Skeletal muscle tissue (tissue), 4 donors: ENCODE results near the gene ZNRF3. TPM values are rescaled to one million over a fixed set of nuclear protein-coding genes. Genes with fewer than 3 reads are reported as not detected.

Experiments
- H3K27ac ChIP-seq: one replicate; pipeline ENCODE4 v1.7.0; 2013; ENCODE audit warnings: mild to moderate bottlenecking, low read depth, low read length, inconsistent platforms
- H3K27me3 ChIP-seq, 3 donors: one replicate each; pipeline ENCODE4 v1.7.0; 2013; ENCODE audit warnings: low read length in 3 of 3; ENCODE audit not compliant: control insufficient read depth in 3 of 3, insufficient read depth in 3 of 3
- H3K36me3 ChIP-seq, 3 donors: one replicate each; pipeline ENCODE4 v1.7.0; 2013; ENCODE audit warnings: low read length in 3 of 3; ENCODE audit not compliant: control insufficient read depth in 3 of 3, insufficient read depth in 3 of 3
- H3K4me1 ChIP-seq, 3 donors: one replicate each; pipeline ENCODE4 v1.7.0; 2013; ENCODE audit warnings: low read length in 3 of 3, mild to moderate bottlenecking in 3 of 3; ENCODE audit not compliant: control insufficient read depth in 3 of 3, insufficient read depth in 3 of 3
- H3K4me3 ChIP-seq, 3 donors: one replicate each; pipeline ENCODE4 v1.7.0; 2013; ENCODE audit warnings: low read length in 3 of 3
- H3K9ac ChIP-seq, 3 donors: one replicate each; pipeline ENCODE4 v1.7.0; 2013; ENCODE audit warnings: low read length in 3 of 3, mild to moderate bottlenecking in 3 of 3, moderate library complexity in 2 of 3, low read depth in 1 of 3
- H3K9me3 ChIP-seq, 3 donors: one replicate each; pipeline ENCODE4 v1.7.0; 2013; ENCODE audit warnings: low read length in 3 of 3; ENCODE audit not compliant: control insufficient read depth in 3 of 3
- total RNA-seq: library from RNA; depleted of rRNA; stranded (reverse); fragments of >200 nt; gene quantifications from one replicate; pipeline ENCODE4 v1.2.3, GENCODE V29; 2014
- donor health status: Osteomylitis.

ZNRF3 gene
- total RNA-seq, 1 donor from 2014 or later, result 7.3 TPM

DNA sequence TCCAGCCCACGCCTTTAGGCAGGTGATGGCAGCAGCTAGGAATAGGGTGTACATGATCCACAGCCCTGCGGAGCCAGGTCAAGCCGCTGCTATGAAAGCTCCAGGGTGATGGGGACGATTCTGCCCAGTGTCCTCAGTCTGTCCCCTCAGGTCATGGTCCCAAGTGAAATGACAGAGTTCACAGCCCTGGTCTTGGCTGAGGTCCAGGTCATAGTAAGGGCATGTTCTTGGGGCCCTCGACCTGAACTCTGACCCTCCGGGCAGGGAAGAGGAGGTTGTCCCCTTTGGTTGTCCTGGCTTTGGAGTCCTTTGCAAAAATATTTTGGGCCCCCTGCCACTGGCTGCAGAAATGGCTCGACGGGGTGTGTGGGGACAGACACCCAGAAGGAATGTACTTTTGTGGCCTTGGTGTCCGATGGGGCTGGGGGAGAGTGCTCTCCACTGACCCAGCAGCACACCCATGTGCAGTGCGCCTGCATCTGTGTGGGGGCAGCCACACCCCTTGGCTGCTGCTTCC, 170.9 kb downstream of the ZNRF3 start:
- no peaks in the 10 kb centered on the region for H3K27me3 ChIP-seq
- H3K27ac ChIP-seq, result no peak overlapping the region
- H3K9me3 ChIP-seq, result no peaks in the 10 kb centered on the region
- H3K4me1 ChIP-seq, result peaks cover 18 to 24% (median 23%) of the 10 kb centered on the region in 3 donors
- no peak overlapping the region for H3K4me3 ChIP-seq
- H3K36me3 ChIP-seq, result peaks cover 0 to 10% (median 8%) of the 10 kb centered on the region in 3 donors
- no peak overlapping the region for H3K9ac ChIP-seq

- Histone ChIP-seq H3K9me3 (no peaks in the 10 kb centered on the region), H3K4me3 (peak overlapping the region; percentile 19 to 48 (median 22)), H3K27ac (peak overlapping the region; percentile 21), H3K9ac (peak overlapping the region in 1 of 3 donors; percentile 62), H3K36me3 (peaks cover 0 to 6% (median 0%) of the 10 kb centered on the region in 3 donors), H3K27me3 (no peaks in the 10 kb centered on the region), H3K4me1 (peaks cover 22 to 28% (median 23%) of the 10 kb centered on the region in 3 donors)
These were observed 171.9 kb downstream of the ZNRF3 start for GRCh38 chr22:29055192-29055830.

DNA sequence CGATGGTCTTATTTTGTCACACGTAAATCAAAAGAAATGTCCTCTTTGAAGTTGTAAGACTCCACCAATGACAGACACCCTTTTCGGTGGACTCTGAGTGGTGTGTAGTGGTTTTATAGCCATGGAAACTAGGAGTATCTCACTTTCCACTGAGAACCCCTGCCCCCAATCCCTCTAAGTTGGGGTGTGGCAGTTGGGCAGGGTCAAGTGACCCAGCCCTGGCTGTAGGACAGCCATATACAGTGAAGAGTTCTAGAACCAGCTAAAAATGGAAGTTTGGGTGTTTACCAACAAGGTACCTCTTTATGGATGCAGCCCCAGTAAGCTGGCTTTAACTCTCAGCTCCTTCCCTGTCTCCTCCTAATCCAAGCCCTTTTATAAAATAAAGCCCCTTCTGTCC, 173.1 kb downstream of the ZNRF3 start:
- no peak overlapping the region for H3K27ac ChIP-seq
- H3K4me1 ChIP-seq, result peaks cover 22 to 28% (median 23%) of the 10 kb centered on the region in 3 donors

DNA sequence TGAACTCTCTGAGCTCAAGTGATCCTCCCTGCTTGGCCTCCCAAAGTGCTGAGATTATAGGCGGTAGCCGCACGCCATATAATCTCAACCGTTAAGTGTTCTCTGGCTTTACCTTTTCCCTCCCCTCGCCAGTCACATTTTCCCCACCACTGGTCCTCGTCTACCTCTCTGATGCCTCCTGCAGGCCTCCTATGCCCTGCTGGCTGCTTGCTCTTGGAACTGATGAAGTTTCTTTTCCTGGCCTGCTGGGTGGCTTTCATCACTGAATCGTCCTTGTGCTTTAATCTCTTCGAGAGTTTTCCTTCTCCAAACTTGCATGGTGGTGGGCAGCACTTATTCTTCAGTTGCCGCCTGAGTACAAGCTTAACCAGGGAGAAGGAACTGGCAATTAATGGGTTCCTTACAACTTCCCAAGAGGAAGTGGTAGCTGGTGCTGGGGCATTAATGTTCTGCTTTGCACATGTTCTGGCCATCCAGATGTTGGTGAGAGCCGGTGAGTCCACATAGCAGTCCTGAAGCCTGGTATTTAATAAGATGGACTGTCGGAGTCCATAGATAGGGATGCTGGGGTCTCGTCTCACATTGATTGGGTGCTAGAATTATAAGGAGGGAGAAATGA, 177.0 kb downstream of the ZNRF3 start:
- Histone ChIP-seq H3K9ac (no peak overlapping the region), H3K27me3 (no peaks in the 10 kb centered on the region), H3K36me3 (no peaks in the 10 kb centered on the region), H3K4me1 (peaks cover 28 to 33% (median 30%) of the 10 kb centered on the region in 3 donors), H3K9me3 (no peaks in the 10 kb centered on the region), H3K4me3 (no peak overlapping the region), H3K27ac (no peak overlapping the region)

More for the DNA sequence above, 173.1 kb downstream of the ZNRF3 start:
- Histone ChIP-seq H3K9me3 (no peaks in the 10 kb centered on the region), H3K27me3 (no peaks in the 10 kb centered on the region), H3K4me3 (no peak overlapping the region), H3K9ac (no peak overlapping the region), H3K36me3 (no peaks in the 10 kb centered on the region)

GRCh38 chr22:29060931-29061330, 177.6 kb downstream of the ZNRF3 start:
- Histone ChIP-seq H3K4me1 (peaks cover 27 to 33% (median 32%) of the 10 kb centered on the region in 3 donors), H3K27me3 (no peaks in the 10 kb centered on the region), H3K4me3 (no peak overlapping the region), H3K9ac (no peak overlapping the region), H3K36me3 (no peaks in the 10 kb centered on the region), H3K27ac (no peak overlapping the region), H3K9me3 (no peaks in the 10 kb centered on the region)

DNA sequence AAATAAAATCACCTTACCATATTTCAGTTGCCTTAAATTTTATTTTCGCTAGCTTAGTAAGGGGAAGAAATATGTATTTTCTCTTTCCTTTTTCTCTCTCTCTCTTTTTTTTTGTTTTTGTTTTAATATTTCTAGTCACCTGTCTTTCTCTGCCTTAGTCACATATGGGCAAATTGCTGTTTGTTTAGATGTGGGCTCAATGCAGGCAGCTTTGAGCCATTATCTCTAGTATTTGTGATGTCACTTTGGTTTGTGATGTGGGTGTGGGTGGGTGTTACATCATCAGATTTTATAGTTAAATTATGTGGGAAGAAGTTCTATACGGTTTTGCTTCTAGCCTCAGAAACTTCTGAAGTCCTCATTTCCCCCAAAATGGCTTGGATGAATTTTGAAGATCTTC, 178.4 kb downstream of the ZNRF3 start, which contains the start of gene C22orf31:
C22orf31 (minus strand) TSS at position 59 of the 400 bp plus-strand sequence; CDS start at position 20, 39 bp downstream.
- H3K9ac ChIP-seq, result peak within 1 kb of the TSS in 1 of 3 donors; percentile 45
- H3K36me3 ChIP-seq, result no peaks in the 10 kb centered on the region
- no peak within 1 kb of the TSS for H3K27ac ChIP-seq
- no peak within 1 kb of the TSS for H3K4me3 ChIP-seq
- no peaks in the 10 kb centered on the region for H3K27me3 ChIP-seq
- H3K4me1 ChIP-seq, result peaks cover 27 to 34% (median 30%) of the 10 kb centered on the region in 3 donors
- H3K9me3 ChIP-seq, result no peaks in the 10 kb centered on the region

GRCh38 chr22:29062286-29062821, 179.0 kb downstream of the ZNRF3 start:
- Histone ChIP-seq H3K4me1 (peaks cover 29 to 35% (median 30%) of the 10 kb centered on the region in 3 donors), H3K36me3 (no peaks in the 10 kb centered on the region), H3K9ac (peak overlapping the region in 1 of 3 donors; percentile 45), H3K9me3 (no peaks in the 10 kb centered on the region), H3K27ac (no peak overlapping the region), H3K4me3 (no peak overlapping the region), H3K27me3 (no peaks in the 10 kb centered on the region)

DNA sequence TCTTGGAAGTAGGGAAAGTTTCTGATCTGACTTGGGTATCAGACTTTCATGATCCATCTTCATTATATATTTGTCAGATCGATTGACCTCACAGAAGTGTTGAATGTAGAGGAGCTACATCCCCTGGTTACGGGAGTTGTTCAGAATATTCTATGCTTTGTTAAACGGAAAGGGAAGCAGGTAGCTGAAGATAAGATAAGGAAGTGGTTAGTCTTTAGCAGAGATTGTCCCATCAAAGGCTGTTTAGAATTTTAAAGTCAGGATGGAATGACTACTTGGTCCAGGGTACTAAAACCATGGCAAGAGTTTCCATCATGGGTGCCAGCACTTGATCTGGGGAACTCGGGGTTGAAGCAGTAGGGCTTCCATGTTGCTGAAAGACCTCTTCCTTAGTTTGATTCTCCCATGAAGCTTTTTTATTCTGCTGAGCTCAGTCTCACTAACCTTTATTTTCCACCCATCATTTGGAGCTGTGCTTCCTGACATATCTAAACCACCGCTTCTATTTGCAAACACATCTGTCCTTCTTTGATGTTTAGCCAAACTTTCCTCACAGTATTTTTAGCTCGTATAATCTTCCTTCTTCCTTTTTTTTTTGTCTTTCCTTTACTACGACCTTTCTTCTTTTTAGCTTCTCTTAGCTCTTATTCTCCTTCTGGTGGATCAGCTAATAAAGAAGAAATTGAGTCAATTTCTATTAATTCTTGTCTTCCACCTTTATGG, 182.3 kb downstream of the ZNRF3 start:
- Histone ChIP-seq H3K9me3 (no peaks in the 10 kb centered on the region), H3K9ac (no peak overlapping the region), H3K27me3 (no peaks in the 10 kb centered on the region), H3K27ac (no peak overlapping the region), H3K4me3 (no peak overlapping the region), H3K36me3 (no peaks in the 10 kb centered on the region), H3K4me1 (peaks cover 34 to 44% (median 39%) of the 10 kb centered on the region in 3 donors)

DNA sequence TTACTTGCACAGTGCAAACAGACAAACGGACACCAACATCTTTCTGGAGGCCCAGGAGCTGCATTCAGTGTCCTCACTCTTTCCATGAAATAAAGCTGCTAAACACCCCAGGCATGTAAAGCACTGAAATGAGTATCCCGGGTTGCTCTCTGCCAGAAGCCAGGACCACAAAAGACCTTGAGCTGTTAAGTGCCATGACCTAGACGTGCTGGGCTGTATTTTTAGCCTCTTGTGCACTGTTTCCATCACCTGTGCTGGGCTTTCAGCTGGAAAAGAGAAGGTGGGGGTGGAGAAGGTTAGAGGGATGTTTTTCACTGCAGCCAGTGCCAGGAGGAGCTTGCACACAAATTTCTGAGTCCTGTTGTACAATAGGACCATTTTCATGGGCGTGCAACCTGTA, 186.1 kb downstream of the ZNRF3 start:
- Histone ChIP-seq H3K27me3 (no peaks in the 10 kb centered on the region), H3K9me3 (no peaks in the 10 kb centered on the region), H3K4me3 (no peak overlapping the region), H3K36me3 (no peaks in the 10 kb centered on the region), H3K4me1 (peaks cover 37 to 59% (median 51%) of the 10 kb centered on the region in 3 donors), H3K27ac (peak overlapping the region; percentile 74), H3K9ac (no peak overlapping the region)
